Liver (tissue), 9 donors: ENCODE measurements around the gene GRK1. TPM values are rescaled to one million over a fixed set of nuclear protein-coding genes. Genes with fewer than 3 reads are reported as not detected.

ENCODE experiments used
- DNase-seq: peaks from one replicate; pipeline ENCODE4 v3.0.0-alpha.2; 2017; ENCODE audit warnings: low spot score
- H3K27ac ChIP-seq, 2 donors: one replicate each; pipeline ENCODE4 v1.7.0; 2013; ENCODE audit warnings: inconsistent platforms in 2 of 2, low read length in 2 of 2, control low read depth in 1 of 2, low read depth in 1 of 2, mild to moderate bottlenecking in 1 of 2
- H3K27me3 ChIP-seq, 4 donors: one replicate each; pipeline versions ENCODE4 v1.6.1 to v1.7.0; 2013; ENCODE audit warnings: low read length in 3 of 4, inconsistent platforms in 1 of 4, mild to moderate bottlenecking in 1 of 4, moderate library complexity in 1 of 4; ENCODE audit not compliant: control insufficient read depth in 4 of 4, insufficient read depth in 4 of 4
- H3K36me3 ChIP-seq, 4 donors: one replicate each; pipeline versions ENCODE4 v1.6.1 to v1.7.0; 2013; ENCODE audit warnings: low read length in 3 of 4, mild to moderate bottlenecking in 3 of 4, low read depth in 1 of 4, moderate library complexity in 1 of 4; ENCODE audit not compliant: control insufficient read depth in 4 of 4, insufficient read depth in 3 of 4
- H3K4me1 ChIP-seq, 4 donors: one replicate each; pipeline versions ENCODE4 v1.6.1 to v1.7.0; 2013; ENCODE audit warnings: low read length in 3 of 4, mild to moderate bottlenecking in 3 of 4, moderate library complexity in 1 of 4; ENCODE audit not compliant: control insufficient read depth in 4 of 4, insufficient read depth in 4 of 4
- H3K4me3 ChIP-seq, 3 donors: one replicate each; pipeline versions ENCODE4 v1.6.1 to v1.7.0; 2013; ENCODE audit warnings: low read length in 3 of 3, control low read depth in 1 of 3, low read depth in 1 of 3, mild to moderate bottlenecking in 1 of 3
- H3K9ac ChIP-seq, 2 donors: one replicate each; pipeline ENCODE4 v1.7.0; 2013; ENCODE audit warnings: low read length in 2 of 2, mild to moderate bottlenecking in 2 of 2, moderate library complexity in 2 of 2, control low read depth in 1 of 2, low read depth in 1 of 2
- H3K9me3 ChIP-seq, 4 donors: one replicate each; pipeline versions ENCODE4 v1.6.1 to v1.7.0; 2013; ENCODE audit warnings: low read length in 3 of 4; ENCODE audit not compliant: control insufficient read depth in 4 of 4
- EGR1 ChIP-seq, 2 donors: IDR thresholded peaks; 2 replicates each; pipeline ENCODE4 v1.6.1; 2016 to 2018; ENCODE audit warnings: antibody characterized with exemption in 2 of 2, low read depth in 2 of 2
- FOXA2 ChIP-seq: IDR thresholded peaks from 2 replicates; pipeline ENCODE4 v1.6.1; 2016; ENCODE audit warnings: antibody characterized with exemption
- GABPA ChIP-seq, 2 donors: IDR thresholded peaks in 1 of 2; conservative IDR thresholded peaks in 1 of 2; 2 replicates each; pipeline ENCODE4 v1.6.1; 2016; ENCODE audit warnings: antibody characterized with exemption in 2 of 2, mild to moderate bottlenecking in 1 of 2, moderate library complexity in 1 of 2
- HNF4A ChIP-seq, 2 donors: conservative IDR thresholded peaks; 2 replicates each; pipeline ENCODE4 v1.6.1; 2016; ENCODE audit warnings: antibody characterized with exemption in 2 of 2, mild to moderate bottlenecking in 2 of 2
- HNF4G ChIP-seq: IDR thresholded peaks from 2 replicates; pipeline ENCODE4 v1.6.1; 2016; ENCODE audit warnings: antibody characterized with exemption
- JUND ChIP-seq, 2 donors: IDR thresholded peaks; 2 replicates each; pipeline ENCODE4 v1.6.1; 2016; ENCODE audit warnings: antibody characterized with exemption in 2 of 2
- WGBS: extraction: QIAGEN DNeasy Blood & Tissue Kit; methylation state at CpG from one replicate; pipeline ENCODE4 v1.1.7; 2013; 5-methylcytosine and 5-hydroxymethylcytosine counted together
- polyA plus RNA-seq, 2 donors: library from polyadenylated mRNA; stranded (reverse) in 1 of 2; unstranded in 1 of 2; fragments of 200-250 nt in 1 of 2; fragments of >200 nt in 1 of 2; fragmentation: Nextera tagmentation in 1 of 2; extraction: Ambion mirVana in 1 of 2; gene quantifications; one replicate each; pipeline versions ENCODE4 v1.2.1 to v1.2.3, GENCODE V29; 2013 to 2015
- total RNA-seq, 2 donors: library from RNA; depleted of rRNA; stranded (reverse); fragments of >200 nt; gene quantifications; one replicate each; pipeline ENCODE4 v1.2.3, GENCODE V29; 2014
- TF ChIP-seq, protein P1 (sequence below): IDR thresholded peaks from 2 replicates; pipeline ENCODE4 v1.6.1; 2016; ENCODE audit warnings: antibody characterized with exemption
- donor health status: healthy.
- donor health status: healthy.
- donor health status: healthy.
- donor health status: healthy.
- donor health status: healthy.

GRK1 gene
- total and polyA plus RNA-seq, 4 donors = 0.05 TPM; not detected in 3

DNA sequence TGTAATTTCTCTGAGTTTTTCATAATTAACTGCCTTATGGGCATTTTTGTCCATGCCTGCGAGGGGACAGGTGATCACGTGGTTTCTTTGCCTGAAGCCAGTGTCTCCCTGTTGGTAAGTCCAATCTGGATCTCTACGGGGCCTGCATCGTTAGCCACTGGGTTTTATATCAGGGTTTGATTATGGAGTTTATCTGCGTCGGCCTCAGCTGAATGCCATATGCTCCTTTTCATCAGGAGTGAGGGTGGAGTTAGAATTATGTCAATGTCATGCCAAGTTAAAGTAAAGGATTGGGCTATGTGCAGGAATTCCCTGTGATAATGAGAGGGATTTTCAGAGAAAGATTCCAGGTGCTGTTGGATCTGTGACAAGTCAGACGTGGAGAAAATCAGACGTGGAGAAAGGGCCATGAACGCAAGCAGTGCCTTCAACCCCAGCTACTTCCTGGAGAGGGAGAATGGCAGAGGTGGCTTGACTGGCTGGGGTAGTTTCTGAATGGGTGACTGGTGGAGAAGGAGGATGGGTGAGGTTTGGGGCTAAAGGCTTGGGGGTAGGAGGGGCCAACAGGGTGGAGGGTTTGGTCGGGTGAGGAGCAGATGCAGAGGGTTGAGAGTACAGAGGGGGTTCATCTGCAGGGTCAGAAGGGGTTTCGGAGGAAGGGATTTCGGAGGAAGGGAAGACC, 116.3 kb downstream of the GRK1 start:
- 77% methylated on average over 12 of the region's 12 CpGs for WGBS
- Histone ChIP-seq H3K4me1 (no peaks in the 10 kb centered on the region), H3K9me3 (peaks cover 0 to 2% (median 0%) of the 10 kb centered on the region in 4 donors), H3K27ac (no peak overlapping the region), H3K27me3 (peaks cover 0 to 15% (median 0%) of the 10 kb centered on the region in 4 donors), H3K9ac (no peak overlapping the region), H3K36me3 (no peaks in the 10 kb centered on the region), H3K4me3 (no peak overlapping the region)
- no peak for DNase-seq
- TF ChIP-seq, protein P1, sequence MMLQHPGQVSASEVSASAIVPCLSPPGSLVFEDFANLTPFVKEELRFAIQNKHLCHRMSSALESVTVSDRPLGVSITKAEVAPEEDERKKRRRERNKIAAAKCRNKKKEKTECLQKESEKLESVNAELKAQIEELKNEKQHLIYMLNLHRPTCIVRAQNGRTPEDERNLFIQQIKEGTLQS = no peak

DNA sequence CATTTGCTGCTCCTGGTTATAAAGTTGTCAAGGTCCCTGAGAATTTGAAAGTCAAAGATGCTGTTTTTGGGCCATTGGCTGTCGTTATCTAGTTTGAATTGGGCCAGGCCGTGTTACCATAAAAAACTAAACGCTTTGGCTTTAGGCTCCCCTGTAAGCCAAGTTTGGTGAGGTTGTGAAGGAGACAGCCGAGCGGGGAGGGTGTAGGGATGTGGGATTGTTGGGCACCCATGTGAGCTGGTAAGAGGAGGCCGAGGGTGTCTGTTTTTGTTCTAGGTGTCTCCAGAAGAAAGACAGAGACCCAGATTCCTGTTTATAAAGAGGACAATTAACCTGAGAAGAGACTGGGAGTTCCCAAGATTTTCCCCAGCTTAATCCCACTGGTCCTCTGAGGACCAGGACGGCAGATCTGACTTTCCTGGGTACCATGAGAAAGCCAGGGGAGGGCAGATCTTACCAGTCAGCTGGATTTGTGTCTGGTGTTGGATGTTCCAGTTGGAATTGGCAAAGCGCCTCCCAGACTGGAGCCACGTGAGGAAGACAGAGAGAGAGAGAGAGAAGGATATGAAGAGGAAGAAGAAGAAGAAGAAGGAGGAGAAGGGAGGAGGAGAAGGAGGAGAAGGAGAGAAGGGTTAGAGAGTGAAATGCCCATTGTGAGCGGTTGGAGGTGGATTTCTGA, 117.1 kb downstream of the GRK1 start:
- H3K9me3 ChIP-seq = peaks cover 0 to 2% (median 0%) of the 10 kb centered on the region in 4 donors

DNA sequence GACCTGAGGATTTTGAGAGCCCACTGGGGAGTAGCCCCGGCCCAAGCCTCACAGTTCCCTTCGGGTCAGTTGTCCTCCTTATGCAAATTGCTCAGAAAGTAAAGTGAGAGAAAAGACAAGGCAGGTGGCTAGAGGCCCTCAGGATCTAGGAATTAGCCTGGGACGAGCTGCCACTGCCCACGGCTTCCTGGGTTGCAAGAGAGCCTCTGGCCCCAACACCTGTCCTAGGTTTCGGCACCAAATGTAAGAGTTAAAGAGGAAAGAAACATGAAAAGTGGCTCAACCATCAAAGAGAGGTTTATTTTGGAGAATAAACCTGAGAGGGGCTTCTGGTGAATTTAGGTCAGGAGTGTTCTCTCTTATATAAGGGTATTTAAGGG, 117.6 kb downstream of the GRK1 start:
- no peak for DNase-seq
- Histone ChIP-seq H3K4me3 (no peak overlapping the region), H3K4me1 (no peaks in the 10 kb centered on the region), H3K9ac (no peak overlapping the region), H3K36me3 (no peaks in the 10 kb centered on the region), H3K27me3 (peaks cover 0 to 15% (median 0%) of the 10 kb centered on the region in 4 donors), H3K9me3 (peaks cover 0 to 2% (median 0%) of the 10 kb centered on the region in 4 donors), H3K27ac (no peak overlapping the region)
- TF ChIP-seq HNF4G (no peak), GABPA (IDR thresholded peaks at IDR 0.05 in 1 of 2, conservative IDR thresholded peaks at IDR 0.05 in 1 of 2) (no peak), JUND (IDR thresholded peaks at IDR 0.05) (no peak)
- WGBS = 80% methylated on average over 5 of the region's 5 CpGs

More for the DNA sequence above, 117.1 kb downstream of the GRK1 start:
- Histone ChIP-seq H3K27ac (no peak overlapping the region), H3K27me3 (peaks cover 0 to 15% (median 0%) of the 10 kb centered on the region in 4 donors), H3K36me3 (no peaks in the 10 kb centered on the region), H3K4me1 (no peaks in the 10 kb centered on the region), H3K9ac (no peak overlapping the region), H3K4me3 (no peak overlapping the region)
- 75% methylated on average over 10 of the region's 10 CpGs for WGBS
- no peak for TF ChIP-seq GABPA (IDR thresholded peaks at IDR 0.05 in 1 of 2, conservative IDR thresholded peaks at IDR 0.05 in 1 of 2)
- TF ChIP-seq EGR1 (IDR thresholded peaks at IDR 0.05; ENCODE audit: low read depth in 2 of 2) = no peak
- DNase-seq = no peak

DNA sequence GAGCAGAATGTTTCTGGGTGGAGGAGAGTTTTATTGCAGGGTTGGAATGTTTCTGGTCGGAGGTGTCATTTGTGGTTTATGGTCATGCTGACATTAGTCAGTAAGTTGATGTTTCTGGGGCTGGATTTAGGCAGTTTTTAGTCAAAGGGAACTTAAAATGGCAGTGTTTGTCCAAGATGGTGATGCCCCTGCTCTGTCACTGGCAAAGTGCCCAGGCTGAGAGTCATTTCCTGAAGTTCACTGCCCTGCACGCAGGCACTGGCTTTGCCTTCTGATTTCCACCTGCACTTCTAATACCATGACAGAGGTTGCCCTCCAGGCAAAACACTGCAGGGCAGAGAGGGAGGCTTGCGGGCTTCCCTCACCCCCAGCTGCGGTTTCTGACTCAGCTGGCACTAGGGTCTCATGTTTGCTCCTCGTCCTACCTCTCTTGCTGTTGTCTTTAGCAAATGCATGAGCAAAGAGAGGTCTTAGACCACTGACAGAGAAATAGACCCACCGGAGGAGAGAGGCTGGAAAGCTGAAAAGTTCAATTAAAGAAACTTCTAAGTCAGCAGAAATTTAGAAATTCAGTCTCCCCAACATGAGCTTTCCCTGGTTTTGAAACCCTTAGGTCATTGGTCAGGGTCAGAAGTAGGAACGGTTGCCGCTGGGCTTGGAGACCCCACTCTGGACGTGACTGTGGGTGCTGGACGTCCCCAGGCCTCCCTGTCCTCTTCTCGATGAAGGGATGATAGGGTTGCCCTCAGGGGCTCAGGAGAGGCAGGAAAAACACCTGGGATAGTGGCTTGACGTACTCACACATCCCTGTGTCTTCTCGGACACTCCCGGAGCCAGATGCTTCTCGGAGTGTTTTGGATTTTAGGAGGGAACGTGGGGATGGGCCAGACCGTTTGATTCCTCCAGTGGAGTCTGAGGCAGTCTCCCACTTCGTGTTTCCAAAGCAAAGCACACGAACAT, 118.3 kb downstream of the GRK1 start:
- no peak overlapping the region for H3K27ac ChIP-seq
- WGBS = 71% methylated on average over 19 of the region's 19 CpGs
- H3K9me3 ChIP-seq = peaks cover 0 to 2% (median 0%) of the 10 kb centered on the region in 4 donors

More for the DNA sequence above, 118.3 kb downstream of the GRK1 start:
- Histone ChIP-seq H3K9ac (no peak overlapping the region), H3K4me3 (no peak overlapping the region), H3K4me1 (no peaks in the 10 kb centered on the region), H3K27me3 (peaks cover 0 to 15% (median 0%) of the 10 kb centered on the region in 4 donors), H3K36me3 (no peaks in the 10 kb centered on the region)
- TF ChIP-seq JUND (IDR thresholded peaks at IDR 0.05) (no peak), FOXA2 (no peak), HNF4A (conservative IDR thresholded peaks at IDR 0.05) (no peak)
- no peak for DNase-seq
